Skeletal muscle tissue (tissue), 4 donors: ENCODE measurements around the gene EPSTI1. TPM values are rescaled to one million over a fixed set of nuclear protein-coding genes. Genes with fewer than 3 reads are reported as not detected.

Source experiments
- H3K27ac ChIP-seq: one replicate; pipeline ENCODE4 v1.7.0; 2013; ENCODE audit warnings: mild to moderate bottlenecking, low read depth, low read length, inconsistent platforms
- H3K27me3 ChIP-seq, 3 donors: one replicate each; pipeline ENCODE4 v1.7.0; 2013; ENCODE audit warnings: low read length in 3 of 3; ENCODE audit not compliant: control insufficient read depth in 3 of 3, insufficient read depth in 3 of 3
- H3K36me3 ChIP-seq, 3 donors: one replicate each; pipeline ENCODE4 v1.7.0; 2013; ENCODE audit warnings: low read length in 3 of 3; ENCODE audit not compliant: control insufficient read depth in 3 of 3, insufficient read depth in 3 of 3
- H3K4me1 ChIP-seq, 3 donors: one replicate each; pipeline ENCODE4 v1.7.0; 2013; ENCODE audit warnings: low read length in 3 of 3, mild to moderate bottlenecking in 3 of 3; ENCODE audit not compliant: control insufficient read depth in 3 of 3, insufficient read depth in 3 of 3
- H3K4me3 ChIP-seq, 3 donors: one replicate each; pipeline ENCODE4 v1.7.0; 2013; ENCODE audit warnings: low read length in 3 of 3
- H3K9ac ChIP-seq, 3 donors: one replicate each; pipeline ENCODE4 v1.7.0; 2013; ENCODE audit warnings: low read length in 3 of 3, mild to moderate bottlenecking in 3 of 3, moderate library complexity in 2 of 3, low read depth in 1 of 3
- H3K9me3 ChIP-seq, 3 donors: one replicate each; pipeline ENCODE4 v1.7.0; 2013; ENCODE audit warnings: low read length in 3 of 3; ENCODE audit not compliant: control insufficient read depth in 3 of 3
- total RNA-seq: library from RNA; depleted of rRNA; stranded (reverse); fragments of >200 nt; gene quantifications from one replicate; pipeline ENCODE4 v1.2.3, GENCODE V29; 2014
- donor health status: Osteomylitis.

Gene EPSTI1
- total RNA-seq, 1 donor from 2014 or later, result 1.6 TPM

DNA sequence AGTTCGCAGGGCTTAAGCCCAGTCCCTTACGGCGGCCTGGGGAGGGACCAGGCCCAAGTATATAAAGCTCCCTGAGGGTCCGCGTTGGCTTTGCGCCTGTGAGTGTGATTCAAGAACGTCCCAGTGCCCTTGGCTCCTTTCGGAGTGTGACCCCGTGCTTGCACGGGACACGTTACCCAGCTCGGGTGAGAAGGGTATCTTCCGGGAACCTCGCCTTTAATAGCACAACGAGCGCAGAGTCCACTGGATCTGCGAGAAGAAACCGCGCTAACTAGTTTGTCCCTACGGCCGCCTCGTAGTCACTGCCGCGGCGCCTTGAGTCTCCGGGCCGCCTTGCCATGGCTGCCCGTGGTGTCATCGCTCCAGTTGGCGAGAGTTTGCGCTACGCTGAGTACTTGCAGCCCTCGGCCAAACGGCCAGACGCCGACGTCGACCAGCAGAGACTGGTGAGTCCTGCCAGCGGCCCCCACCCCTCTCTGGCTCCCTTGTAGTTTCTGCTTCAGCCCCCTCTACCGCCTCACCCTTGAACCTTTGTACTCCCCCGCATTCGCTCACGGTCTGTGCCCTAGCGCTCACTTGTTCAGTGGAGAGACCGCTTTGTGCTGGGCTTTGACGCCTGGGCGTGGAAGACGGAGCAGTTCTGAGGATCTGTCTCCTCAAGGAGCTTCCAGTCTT is 31.4 kb upstream of the EPSTI1 start, which contains the start of gene DNAJC15:
Gene DNAJC15, plus strand, starts transcription at position 298 of the 675 bp plus-strand sequence. Its CDS starts 41 bp downstream, at position 339.
- Histone ChIP-seq H3K9me3 (no peaks in the 10 kb centered on the region), H3K9ac (peak within 1 kb of the TSS; percentile 91 to 96 (median 95)), H3K27ac (peak within 1 kb of the TSS; percentile 91)

GRCh38 chr13:43022934-43023288 is 30.9 kb upstream of the EPSTI1 start:
- Histone ChIP-seq H3K27me3 (no peaks in the 10 kb centered on the region), H3K9me3 (no peaks in the 10 kb centered on the region), H3K4me3 (peak overlapping the region; percentile 89 to 97 (median 96))

More for the DNA sequence above, 31.4 kb upstream of the EPSTI1 start, which contains the start of gene DNAJC15:
- H3K4me1 ChIP-seq, result peaks cover 15 to 17% (median 15%) of the 10 kb centered on the region in 3 donors
- no peaks in the 10 kb centered on the region for H3K27me3 ChIP-seq
- peaks cover 0 to 4% (median 0%) of the 10 kb centered on the region in 3 donors for H3K36me3 ChIP-seq
- H3K4me3 ChIP-seq, result peak within 1 kb of the TSS; percentile 89 to 97 (median 96)

GRCh38 chr13:43021926-43022670 is 30.1 kb upstream of the EPSTI1 start:
- H3K9me3 ChIP-seq, result no peaks in the 10 kb centered on the region

More at GRCh38 chr13:43022934-43023288, 30.9 kb upstream of the EPSTI1 start:
- peak overlapping the region; percentile 91 for H3K27ac ChIP-seq
- peaks cover 15 to 17% (median 15%) of the 10 kb centered on the region in 3 donors for H3K4me1 ChIP-seq
- no peaks in the 10 kb centered on the region for H3K36me3 ChIP-seq
- peak overlapping the region; percentile 91 to 96 (median 95) for H3K9ac ChIP-seq

DNA sequence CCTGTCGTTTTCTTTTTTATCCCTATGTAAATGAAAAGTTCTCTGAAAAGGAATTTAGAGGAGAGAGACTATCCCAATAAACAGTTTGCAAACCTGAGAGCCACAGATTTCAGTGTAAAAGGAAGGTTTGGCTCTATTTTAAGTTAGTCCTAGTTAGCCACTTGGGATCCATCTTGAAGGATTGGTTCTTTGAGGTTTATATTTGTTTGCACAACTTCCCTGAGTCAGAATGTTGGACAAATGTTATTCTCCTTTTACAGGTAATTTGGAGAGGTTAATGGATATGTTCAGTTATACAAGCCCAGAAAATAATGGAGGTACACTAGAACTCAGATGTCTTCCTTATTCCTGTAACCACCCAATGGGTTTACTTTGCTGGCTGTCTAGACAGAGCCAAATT is 28.8 kb upstream of the EPSTI1 start:
- no peak overlapping the region for H3K27ac ChIP-seq
- no peaks in the 10 kb centered on the region for H3K27me3 ChIP-seq
- H3K4me3 ChIP-seq, result no peak overlapping the region
- H3K9me3 ChIP-seq, result no peaks in the 10 kb centered on the region
- H3K4me1 ChIP-seq, result peaks cover 13 to 15% (median 15%) of the 10 kb centered on the region in 3 donors
- no peak overlapping the region for H3K9ac ChIP-seq
- no peaks in the 10 kb centered on the region for H3K36me3 ChIP-seq

More at GRCh38 chr13:43021926-43022670, 30.1 kb upstream of the EPSTI1 start:
- H3K27ac ChIP-seq, result peak overlapping the region; percentile 91
- H3K4me1 ChIP-seq, result peaks cover 15 to 17% (median 15%) of the 10 kb centered on the region in 3 donors
- no peaks in the 10 kb centered on the region for H3K36me3 ChIP-seq
- no peaks in the 10 kb centered on the region for H3K27me3 ChIP-seq
- no peak overlapping the region for H3K4me3 ChIP-seq
- no peak overlapping the region for H3K9ac ChIP-seq

DNA sequence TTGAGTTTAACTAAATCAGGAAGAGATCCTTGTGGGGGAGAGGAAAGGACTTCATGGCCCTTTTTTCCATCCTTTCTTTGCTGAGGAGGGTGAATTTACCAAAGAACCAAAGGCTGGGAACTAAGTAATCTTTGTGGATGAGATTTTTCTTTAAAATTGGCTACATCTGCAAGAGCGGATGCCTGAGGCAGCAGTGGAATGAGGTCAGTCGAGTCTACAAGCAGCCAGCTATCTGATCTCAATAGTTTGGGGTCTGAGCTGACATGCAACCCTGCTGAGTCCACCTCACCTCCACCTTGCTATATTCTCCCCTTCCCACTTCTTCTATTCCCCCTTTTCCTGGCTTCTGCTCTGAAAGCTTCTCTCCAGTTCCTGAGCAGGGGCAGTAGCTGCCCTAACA is 27.8 kb upstream of the EPSTI1 start:
- H3K9me3 ChIP-seq, result no peaks in the 10 kb centered on the region
- no peak overlapping the region for H3K27ac ChIP-seq
- H3K4me3 ChIP-seq, result no peak overlapping the region
- no peak overlapping the region for H3K9ac ChIP-seq
- no peaks in the 10 kb centered on the region for H3K27me3 ChIP-seq
- no peaks in the 10 kb centered on the region for H3K36me3 ChIP-seq
- H3K4me1 ChIP-seq, result peaks cover 5 to 8% (median 8%) of the 10 kb centered on the region in 3 donors

DNA sequence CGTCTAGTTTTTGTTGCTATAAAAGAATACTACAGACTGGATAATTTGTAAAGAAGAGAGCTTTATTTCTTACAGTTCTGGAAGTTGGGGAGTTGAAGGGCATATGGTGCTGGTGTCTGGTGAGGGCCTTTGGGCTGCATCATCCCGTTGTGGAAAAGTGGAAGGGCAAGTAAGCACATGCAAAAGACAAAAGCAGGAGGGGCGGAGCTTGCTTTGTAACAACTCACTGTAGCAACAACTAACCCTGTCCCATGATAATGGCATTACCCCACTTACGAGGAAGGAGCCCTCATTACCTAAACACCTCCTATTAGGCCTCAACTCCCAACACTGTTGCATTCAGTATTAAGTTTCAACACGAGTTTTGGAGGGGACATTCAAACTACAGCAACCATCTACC is 24.2 kb upstream of the EPSTI1 start:
- no peaks in the 10 kb centered on the region for H3K36me3 ChIP-seq
- no peak overlapping the region for H3K4me3 ChIP-seq
- H3K4me1 ChIP-seq, result no peaks in the 10 kb centered on the region
- no peak overlapping the region for H3K9ac ChIP-seq
- no peaks in the 10 kb centered on the region for H3K27me3 ChIP-seq
- H3K27ac ChIP-seq, result no peak overlapping the region
- no peaks in the 10 kb centered on the region for H3K9me3 ChIP-seq

GRCh38 chr13:43014162-43014561 is 22.1 kb upstream of the EPSTI1 start:
- Histone ChIP-seq H3K36me3 (no peaks in the 10 kb centered on the region), H3K9me3 (no peaks in the 10 kb centered on the region), H3K27me3 (no peaks in the 10 kb centered on the region), H3K9ac (no peak overlapping the region), H3K4me3 (no peak overlapping the region), H3K4me1 (no peaks in the 10 kb centered on the region), H3K27ac (no peak overlapping the region)

GRCh38 chr13:43009506-43009905 is 17.5 kb upstream of the EPSTI1 start:
- no peaks in the 10 kb centered on the region for H3K4me1 ChIP-seq
- H3K4me3 ChIP-seq, result no peak overlapping the region

GRCh38 chr13:43008596-43008995 is 16.6 kb upstream of the EPSTI1 start:
- no peaks in the 10 kb centered on the region for H3K4me1 ChIP-seq
- no peaks in the 10 kb centered on the region for H3K27me3 ChIP-seq
- H3K27ac ChIP-seq, result no peak overlapping the region

More at GRCh38 chr13:43009506-43009905, 17.5 kb upstream of the EPSTI1 start:
- H3K9me3 ChIP-seq, result no peaks in the 10 kb centered on the region
- no peaks in the 10 kb centered on the region for H3K27me3 ChIP-seq
- H3K36me3 ChIP-seq, result no peaks in the 10 kb centered on the region
- no peak overlapping the region for H3K27ac ChIP-seq
- H3K9ac ChIP-seq, result no peak overlapping the region

More at GRCh38 chr13:43008596-43008995, 16.6 kb upstream of the EPSTI1 start:
- no peak overlapping the region for H3K4me3 ChIP-seq
- no peak overlapping the region for H3K9ac ChIP-seq
- H3K36me3 ChIP-seq, result no peaks in the 10 kb centered on the region
- H3K9me3 ChIP-seq, result no peaks in the 10 kb centered on the region
